Hepatic stellate cell (primary cell): ENCODE data around the gene TNFRSF1B.

Source experiments
- DNase-seq: peaks from one replicate; pipeline ENCODE4 v3.0.0; 2011; ENCODE audit warnings: low spot score

TNFRSF1B gene

DNA sequence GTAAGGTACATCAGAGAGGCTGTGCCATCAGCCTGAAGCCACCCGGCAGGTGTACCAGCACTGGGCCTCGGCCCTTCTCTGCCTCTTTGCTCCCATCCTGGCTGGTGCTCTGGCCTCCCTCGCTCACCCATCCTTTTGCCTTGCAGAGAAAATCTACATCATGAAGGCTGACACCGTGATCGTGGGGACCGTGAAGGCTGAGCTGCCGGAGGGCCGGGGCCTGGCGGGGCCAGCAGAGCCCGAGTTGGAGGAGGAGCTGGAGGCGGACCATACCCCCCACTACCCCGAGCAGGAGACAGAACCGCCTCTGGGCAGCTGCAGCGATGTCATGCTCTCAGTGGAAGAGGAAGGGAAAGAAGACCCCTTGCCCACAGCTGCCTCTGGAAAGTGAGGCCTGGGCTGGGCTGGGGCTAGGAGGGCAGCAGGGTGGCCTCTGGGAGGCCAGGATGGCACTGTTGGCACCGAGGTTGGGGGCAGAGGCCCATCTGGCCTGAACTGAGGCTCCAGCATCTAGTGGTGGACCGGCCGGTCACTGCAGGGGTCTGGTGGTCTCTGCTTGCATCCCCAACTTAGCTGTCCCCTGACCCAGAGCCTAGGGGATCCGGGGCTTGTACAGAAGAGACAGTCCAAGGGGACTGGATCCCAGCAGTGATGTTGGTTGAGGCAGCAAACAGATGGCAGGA is 24.5 kb upstream of the TNFRSF1B start:
- no peak for DNase-seq

DNA sequence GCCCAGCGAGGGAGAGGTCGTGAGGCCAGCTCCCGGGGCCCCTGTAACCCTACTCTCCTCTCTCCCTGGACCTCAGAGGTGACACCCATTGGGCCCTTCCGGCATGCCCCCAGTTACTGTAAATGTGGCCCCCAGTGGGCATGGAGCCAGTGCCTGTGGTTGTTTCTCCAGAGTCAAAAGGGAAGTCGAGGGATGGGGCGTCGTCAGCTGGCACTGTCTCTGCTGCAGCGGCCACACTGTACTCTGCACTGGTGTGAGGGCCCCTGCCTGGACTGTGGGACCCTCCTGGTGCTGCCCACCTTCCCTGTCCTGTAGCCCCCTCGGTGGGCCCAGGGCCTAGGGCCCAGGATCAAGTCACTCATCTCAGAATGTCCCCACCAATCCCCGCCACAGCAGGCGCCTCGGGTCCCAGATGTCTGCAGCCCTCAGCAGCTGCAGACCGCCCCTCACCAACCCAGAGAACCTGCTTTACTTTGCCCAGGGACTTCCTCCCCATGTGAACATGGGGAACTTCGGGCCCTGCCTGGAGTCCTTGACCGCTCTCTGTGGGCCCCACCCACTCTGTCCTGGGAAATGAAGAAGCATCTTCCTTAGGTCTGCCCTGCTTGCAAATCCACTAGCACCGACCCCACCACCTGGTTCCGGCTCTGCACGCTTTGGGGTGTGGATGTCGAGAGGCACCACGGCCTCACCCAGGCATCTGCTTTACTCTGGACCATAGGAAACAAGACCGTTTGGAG is 23.7 kb upstream of the TNFRSF1B start:
- no peak for DNase-seq

DNA sequence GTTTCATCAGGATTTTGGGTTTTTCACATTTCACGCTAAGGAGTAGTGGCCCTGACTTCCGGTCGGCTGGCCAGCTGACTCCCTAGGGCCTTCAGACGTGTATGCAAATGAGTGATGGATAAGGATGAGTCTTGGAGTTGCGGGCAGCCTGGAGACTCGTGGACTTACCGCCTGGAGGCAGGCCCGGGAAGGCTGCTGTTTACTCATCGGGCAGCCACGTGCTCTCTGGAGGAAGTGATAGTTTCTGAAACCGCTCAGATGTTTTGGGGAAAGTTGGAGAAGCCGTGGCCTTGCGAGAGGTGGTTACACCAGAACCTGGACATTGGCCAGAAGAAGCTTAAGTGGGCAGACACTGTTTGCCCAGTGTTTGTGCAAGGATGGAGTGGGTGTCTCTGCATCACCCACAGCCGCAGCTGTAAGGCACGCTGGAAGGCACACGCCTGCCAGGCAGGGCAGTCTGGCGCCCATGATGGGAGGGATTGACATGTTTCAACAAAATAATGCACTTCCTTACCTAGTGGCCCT is 23.1 kb upstream of the TNFRSF1B start:
- peak; percentile 98 for DNase-seq

DNA sequence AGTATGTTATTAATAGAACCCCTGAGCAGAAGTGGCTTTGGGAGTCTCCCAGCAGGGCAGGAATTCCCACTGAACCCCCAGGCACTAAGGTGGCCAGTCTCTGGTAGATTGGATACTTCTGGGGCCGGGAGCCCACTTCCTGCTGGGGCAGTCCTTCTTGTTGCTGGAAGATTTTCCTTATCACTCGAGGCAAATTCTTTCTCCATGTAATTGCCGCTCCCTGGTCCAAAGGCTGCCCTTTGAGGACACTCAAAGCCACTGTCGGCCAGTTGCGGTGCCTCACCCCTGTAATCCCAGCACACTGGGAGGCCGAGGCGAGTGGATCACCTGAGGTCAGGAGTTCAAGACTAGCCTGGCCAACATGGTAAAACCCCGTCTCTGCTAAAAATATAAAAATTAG is 22.6 kb upstream of the TNFRSF1B start:
- no peak for DNase-seq

DNA sequence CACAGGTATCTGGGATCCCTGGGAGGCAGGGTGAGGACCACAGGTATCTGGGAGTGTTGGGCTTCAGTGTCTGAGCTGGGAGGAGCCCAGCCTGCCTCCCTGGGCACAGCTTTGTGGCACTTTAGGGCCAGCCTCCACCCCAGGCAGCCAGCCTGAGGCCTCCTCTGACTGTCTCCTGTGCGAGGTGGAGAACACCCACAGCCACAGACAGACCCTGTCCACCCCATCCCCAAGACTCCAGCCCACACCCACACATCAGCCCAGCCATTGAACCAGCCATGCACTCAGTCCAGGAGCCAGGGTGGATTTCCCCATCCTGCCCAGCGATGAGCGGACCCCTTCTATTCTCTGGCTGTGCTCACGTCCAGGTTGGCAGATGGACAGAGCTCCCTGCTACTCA is 21.8 kb upstream of the TNFRSF1B start:
- no peak for DNase-seq

DNA sequence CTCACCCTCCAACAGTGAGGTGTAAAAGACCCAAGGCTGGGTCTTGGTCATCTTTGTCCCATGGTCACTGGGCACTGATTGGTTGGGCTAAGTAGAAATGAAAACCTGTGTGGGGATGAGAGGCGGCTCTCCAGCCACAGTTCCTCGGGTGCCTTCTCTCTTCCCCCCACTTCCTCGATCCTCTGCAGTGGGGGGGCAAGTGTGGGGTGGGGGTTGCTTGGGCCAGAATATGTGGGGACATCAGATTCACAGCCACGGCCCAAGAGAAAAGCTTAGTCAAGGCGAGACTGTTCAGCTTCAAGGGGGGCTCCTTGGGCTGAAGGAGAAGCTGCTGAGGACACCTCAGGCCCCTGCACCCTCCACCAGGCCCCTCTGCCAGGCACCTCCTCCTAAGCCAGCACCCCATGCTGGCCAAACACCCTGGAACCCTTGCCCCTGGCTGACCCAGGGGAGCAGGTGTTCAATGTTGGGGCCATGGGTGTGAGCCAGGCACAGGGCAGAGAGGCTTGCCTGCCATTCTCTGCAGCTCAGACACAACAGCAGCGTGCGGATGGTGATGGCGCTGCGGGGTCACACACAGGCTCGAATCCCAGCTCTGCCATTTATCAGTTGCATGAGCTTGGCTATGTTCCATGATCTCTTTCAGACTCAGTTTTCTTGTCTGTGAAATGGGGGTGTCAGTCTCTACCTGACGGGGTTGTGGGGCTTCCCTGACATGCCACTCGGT is 21.0 kb upstream of the TNFRSF1B start:
- DNase-seq, result no peak

DNA sequence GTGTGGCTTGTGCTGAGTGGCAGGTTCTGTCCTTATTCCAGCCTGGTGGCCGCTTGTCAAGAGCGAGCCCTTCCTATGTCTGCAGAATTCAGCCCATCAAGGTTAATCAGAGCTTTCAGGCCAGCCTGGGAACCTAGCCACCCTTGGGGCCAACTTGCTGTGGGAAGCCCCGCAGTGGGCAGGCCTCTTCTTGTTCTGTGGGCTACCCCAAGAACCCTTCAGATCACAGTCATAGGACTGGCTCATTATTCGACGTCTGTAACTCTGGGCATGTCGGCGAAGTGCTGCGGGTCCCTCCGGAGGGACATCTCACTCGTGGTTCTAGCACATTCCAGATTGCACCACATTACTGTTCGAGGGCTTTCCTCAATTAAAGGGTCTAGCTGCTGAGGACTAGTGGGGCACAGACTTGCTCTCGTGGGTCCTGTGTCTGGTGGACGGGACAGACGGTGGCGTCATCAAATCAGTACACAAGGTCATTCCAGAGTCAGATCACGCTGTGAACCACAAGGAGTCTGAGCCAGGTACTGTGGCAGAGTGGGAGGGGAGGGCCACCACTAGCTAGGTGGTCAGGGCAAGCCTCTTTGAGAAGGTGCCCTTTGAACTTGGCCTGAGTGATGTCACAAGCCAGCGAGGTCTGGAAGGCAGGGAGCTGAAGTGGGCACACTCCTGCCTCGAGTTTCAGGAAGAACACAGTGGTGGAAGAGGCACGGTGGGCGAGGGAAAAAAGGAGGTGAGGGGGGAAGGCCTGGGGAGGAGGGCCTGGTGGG is 20.3 kb upstream of the TNFRSF1B start:
- no peak for DNase-seq

- DNase-seq, result peak; percentile 48
Measured at GRCh38 chr1:12147201-12147701, 19.5 kb upstream of the TNFRSF1B start.

GRCh38 chr1:12148160-12148957 is 18.4 kb upstream of the TNFRSF1B start:
- DNase-seq, result no peak

GRCh38 chr1:12148958-12149790 is 17.6 kb upstream of the TNFRSF1B start:
- no peak for DNase-seq

- no peak for DNase-seq
Measured at GRCh38 chr1:12149791-12150175, 17.0 kb upstream of the TNFRSF1B start.

GRCh38 chr1:12150456-12151200 is 16.2 kb upstream of the TNFRSF1B start:
- no peak for DNase-seq

- DNase-seq, result no peak
Measured at GRCh38 chr1:12151465-12151864, 15.3 kb upstream of the TNFRSF1B start.

- DNase-seq, result no peak
Measured at GRCh38 chr1:12152113-12152891, 14.5 kb upstream of the TNFRSF1B start.

DNA sequence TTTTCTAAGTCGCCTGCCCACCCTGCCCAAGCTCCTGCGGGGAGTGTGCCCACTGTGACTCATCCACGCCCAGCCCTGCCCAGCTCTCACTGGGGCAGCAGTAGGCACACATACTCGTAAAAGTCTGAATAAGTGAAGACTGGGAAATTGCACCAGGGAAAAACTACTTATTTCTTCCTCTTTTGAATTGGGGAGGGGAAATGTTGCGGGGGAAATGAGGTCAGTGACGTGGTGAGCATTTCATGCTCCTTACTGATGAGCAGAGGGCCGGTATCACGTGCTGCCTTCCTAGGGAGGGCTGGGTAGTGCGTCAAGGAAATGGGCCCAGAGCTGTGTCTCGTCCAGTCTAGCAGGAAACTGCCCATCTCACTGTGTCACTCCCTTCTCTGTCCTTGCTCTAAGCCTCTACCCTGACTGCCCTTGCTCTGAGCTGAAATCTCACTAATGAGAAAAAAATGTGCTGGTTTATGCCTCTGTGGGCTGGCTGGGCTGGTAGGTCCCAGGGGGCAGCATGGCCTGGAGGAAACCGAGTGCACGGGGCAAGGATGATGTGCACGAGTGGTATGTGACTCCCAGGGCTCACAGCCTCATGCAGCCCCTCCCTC is 13.5 kb upstream of the TNFRSF1B start:
- peak; percentile 98 for DNase-seq

GRCh38 chr1:12155328-12155727 is 11.5 kb upstream of the TNFRSF1B start:
- no peak for DNase-seq

DNA sequence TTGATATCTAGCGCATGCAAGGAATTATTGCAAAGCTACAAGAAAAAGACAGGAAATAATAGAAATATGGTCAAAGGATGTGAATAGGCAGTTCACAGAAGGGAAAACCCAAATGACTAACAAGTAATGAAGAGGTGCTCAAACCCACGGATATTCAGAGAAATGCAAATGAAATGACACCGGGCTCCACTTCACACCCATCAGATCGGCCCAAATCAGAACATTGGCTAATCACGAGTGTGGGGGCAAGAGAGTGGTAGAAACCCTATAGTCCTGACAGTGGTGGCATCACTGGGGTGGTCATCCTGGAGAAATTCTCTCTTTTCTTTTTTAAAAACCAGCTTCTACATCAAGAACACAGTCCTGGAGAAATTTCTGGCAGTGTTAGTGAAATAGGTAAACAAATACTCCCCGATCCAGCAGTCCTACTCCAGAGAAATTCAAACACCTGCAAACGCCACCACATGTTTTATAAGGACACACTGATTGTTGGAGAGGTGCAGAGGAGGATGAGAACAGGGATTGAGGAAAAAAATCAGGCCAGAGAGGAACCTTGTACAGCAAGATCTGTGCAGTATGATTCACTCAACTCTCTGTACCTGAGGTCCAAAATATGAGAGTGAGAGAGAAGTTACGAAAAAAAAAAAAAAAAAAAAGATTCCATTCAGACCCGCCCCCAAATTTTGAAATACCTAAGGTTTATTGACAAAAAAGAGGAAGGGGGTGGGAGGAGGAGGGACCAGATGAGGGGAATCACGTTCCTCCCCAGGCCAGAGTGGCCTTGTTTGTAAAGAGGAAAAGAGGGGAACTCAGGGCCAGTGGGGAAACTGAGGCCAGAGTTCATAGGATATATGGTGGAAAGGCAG is 9.2 kb upstream of the TNFRSF1B start:
- DNase-seq, result no peak
